Inflammatory macrophage (primary cell): ENCODE measurements around the gene SRCIN1.
"Not testable (repeated sequence)": the region's sequence is repeated elsewhere in the genome, so short reads cannot be mapped to it uniquely, and the experiment has no call there.

ENCODE experiments used
- DNase-seq, 2 donors: peaks; one replicate each; pipeline ENCODE4 v3.0.0-alpha.2; 2020 to 2022

Gene SRCIN1

GRCh38 chr17:38508954-38509771 lies 96.6 kb downstream of the SRCIN1 start:
- DNase-seq, result peak; percentile 68 to 74

DNA sequence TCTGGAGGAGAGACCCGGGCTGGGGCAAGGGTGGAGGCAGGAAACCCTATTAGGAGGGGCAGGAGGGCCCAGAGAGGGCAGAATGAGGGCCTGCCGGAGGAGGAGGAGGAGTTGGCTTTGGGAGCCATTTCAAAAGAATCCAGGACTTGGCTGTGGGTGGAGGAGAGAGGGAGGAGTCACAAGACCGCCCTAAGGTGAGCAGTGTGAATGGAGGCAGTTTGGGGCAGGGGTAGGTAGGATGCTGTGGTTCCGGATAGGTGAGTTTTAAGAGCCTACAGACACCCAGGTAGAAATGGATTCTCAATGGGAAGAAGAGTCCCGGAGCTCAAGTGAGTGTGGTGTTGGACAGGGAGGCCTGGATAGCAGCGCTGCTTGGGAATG lies 97.2 kb downstream of the SRCIN1 start:
- no peak for DNase-seq

GRCh38 chr17:38507921-38508569 lies 97.7 kb downstream of the SRCIN1 start:
- DNase-seq, result no peak

DNA sequence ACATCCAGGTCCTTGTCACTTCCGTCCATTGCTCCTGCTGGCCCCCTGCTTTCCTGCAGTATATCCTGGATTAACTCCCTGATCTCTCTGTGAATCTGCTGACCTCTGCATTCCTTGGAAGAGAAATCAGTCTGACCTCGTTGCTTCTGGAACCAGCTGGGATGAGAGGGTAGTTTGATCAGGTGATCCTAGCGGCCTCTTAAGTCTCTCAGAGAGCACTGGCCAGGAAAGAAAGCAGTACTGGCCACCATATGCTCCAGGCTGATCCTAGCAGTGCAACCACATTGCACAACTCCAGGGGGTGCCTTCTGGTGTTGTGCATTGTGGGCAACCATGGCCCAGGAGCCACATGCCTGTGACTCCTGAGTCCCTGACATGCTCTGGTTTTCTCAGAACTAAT lies 98.3 kb downstream of the SRCIN1 start:
- DNase-seq, result no peak

- DNase-seq, result no peak
Measured at GRCh38 chr17:38504216-38504615, 101.5 kb downstream of the SRCIN1 start.

DNA sequence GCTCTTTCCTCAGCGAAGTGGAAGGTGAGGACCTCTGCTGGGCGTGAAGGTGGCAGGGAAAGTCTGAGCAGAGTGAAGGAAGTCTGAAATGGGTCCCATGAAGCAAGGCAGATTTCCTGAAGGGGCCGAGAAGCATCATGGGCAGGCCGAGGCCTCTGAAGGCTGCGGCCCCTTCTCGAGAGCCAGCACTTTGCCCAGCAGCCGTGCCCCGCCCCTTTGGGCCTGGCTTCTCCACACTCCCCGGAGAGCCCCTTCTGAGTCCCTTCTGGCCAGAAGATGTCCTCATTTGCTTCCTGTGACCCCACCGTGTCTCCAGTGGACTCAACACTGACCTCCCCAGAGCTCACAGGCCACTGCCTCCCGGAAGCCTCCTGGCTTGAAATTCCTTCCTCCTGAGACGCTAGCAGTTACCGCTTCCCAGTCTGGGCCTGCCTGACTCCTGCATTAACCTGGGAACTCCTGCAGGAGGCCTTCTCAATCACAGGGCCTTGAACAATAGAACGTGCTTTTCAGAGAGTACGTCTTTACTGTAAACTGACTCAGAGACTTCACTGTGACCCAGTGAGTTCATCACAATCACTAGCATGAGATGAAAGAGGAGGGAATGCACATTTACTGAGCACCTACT lies 102.4 kb downstream of the SRCIN1 start:
- not testable (repeated sequence) for DNase-seq

- DNase-seq, result not testable (repeated sequence)
Measured at GRCh38 chr17:38501718-38502117, 104.0 kb downstream of the SRCIN1 start.

DNA sequence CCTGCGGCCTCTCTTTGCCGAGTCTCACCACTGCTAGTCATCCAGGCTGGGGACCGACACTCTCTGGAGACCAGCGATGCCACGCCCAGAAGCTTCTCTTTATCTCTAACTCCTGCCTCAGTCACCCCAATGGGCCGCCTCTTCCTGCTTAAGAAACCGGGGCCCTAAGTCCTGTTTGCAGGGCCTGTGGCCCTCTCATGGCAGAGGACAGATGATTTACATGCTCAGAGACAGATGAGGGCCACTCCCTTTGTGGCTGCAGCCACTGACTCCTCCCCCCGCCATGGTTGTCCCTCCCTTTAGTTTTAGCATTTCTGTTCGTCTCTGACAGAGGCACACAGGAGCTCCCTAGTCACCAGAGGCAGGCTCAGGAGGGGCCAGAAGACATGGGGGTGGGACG lies 106.5 kb downstream of the SRCIN1 start:
- DNase-seq, result not testable (repeated sequence)

- no peak for DNase-seq
Measured at GRCh38 chr17:38498353-38498752, 107.4 kb downstream of the SRCIN1 start.

- not testable (repeated sequence) for DNase-seq
Measured at GRCh38 chr17:38497656-38498055, 108.1 kb downstream of the SRCIN1 start.

- DNase-seq, result not testable (repeated sequence)
Measured at GRCh38 chr17:38494152-38494551, 111.6 kb downstream of the SRCIN1 start.

- DNase-seq, result peak; percentile 87 to 93
Measured at GRCh38 chr17:38492067-38493040, 113.4 kb downstream of the SRCIN1 start.

- DNase-seq, result not testable (repeated sequence)
Measured at GRCh38 chr17:38491346-38492066, 114.2 kb downstream of the SRCIN1 start.

DNA sequence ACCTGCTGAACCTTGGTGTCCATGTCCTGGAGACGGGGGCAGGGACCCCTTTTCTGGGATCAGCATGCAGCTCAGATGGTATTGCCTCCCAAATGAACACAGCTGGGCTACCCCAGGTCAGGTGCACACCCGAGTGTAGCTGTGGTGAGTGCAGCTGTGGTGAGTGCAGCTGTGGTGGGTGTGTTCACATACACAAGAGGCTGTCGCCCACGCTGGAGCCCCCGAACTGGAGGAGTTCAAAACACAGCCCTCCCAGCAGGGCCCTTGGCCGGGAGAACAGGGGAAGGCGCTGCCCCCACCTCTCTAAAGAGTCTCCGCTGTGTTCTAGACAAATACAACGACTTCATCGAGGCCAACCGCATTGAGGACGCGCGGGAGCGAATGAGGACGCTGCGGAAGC lies 116.0 kb downstream of the SRCIN1 start:
- not testable (repeated sequence) for DNase-seq

DNA sequence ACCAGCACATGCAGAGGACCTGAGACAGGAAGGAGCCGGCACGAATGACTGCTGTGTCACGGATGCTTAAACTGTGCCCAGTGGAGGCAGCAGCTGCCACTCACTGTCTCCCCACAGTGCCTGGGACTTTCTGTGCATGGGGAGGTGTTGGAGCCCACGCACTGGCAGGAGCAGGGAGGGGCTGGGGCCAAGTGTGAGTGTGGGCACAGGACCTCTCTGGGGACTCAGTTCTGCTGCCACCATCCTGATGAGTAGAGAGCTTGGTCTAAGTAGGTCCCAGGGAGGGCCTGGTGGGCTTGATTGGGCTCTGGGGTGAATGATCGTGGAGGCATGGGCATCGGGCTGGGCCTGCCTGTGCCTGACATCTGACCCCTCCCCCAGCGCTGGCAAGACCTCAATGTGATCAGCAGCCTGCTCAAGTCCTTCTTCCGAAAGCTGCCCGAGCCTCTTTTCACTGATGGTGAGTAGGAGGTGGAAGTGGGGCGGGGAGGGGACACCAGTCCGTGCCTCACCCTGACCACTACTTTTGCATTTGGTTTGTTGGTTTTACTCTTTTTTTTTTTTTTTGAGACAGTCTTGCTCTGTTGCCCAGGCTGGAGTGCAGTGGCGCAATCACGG lies 120.0 kb downstream of the SRCIN1 start:
- not testable (repeated sequence) for DNase-seq

DNA sequence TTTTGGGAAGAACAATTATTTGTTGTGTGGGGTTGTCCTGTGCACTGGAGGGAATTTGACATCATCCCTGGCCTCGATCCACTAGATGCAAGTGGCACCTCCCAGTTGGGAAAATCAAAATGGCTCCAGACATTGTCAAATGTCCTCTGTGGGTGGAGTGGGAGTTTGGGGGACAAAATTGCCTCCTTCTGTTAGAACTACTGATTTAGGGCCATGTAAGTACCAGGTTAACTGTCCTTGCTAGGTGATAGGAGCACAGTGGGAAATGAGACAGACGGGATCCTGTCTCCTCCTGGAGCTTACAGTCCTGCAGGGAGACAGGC lies 120.6 kb downstream of the SRCIN1 start:
- no peak for DNase-seq

DNA sequence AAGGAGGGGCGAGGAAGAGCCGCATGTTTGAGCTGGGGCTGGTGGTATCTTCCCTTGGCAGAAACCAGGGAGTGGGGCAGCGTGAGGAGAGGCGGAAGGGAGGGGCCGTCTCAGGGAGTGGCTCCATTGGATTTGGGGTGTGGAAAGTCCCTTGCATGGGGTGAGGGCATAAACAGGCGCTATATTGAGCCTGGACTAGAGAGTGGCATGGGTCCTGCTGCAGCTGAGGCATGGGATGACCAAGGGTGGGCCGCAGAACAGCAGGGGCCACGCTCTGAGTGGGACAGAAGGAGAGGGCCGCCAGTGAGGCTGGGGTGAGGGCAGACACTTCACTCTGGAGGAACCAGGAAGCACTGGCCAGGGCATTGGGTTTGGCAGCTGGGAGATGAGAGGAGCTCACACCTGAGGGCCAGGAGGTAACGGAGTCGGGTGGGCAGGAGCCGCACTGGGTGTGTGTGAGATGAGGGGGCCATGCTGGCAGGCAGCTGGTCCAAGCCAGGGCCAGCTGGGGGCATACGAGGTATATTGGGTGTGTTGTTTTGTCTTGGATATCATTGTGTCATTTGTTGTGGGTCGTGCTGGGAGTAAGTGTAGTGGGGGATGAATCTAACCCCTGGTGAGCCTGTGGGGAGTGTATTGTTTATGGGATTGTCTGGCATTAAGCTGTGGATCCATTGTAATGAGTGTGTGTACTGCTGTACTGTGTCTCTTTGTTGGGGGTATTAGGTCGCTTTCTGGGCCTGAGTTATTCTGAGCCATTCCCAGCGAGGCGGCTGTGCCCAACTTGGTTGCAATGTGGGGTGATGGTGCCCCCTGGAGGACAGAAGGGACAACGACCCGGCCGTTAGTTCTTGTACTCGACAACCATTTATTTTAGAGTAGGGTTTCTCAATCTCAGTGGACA lies 121.3 kb downstream of the SRCIN1 start:
- peak; percentile 77 to 78 for DNase-seq

DNA sequence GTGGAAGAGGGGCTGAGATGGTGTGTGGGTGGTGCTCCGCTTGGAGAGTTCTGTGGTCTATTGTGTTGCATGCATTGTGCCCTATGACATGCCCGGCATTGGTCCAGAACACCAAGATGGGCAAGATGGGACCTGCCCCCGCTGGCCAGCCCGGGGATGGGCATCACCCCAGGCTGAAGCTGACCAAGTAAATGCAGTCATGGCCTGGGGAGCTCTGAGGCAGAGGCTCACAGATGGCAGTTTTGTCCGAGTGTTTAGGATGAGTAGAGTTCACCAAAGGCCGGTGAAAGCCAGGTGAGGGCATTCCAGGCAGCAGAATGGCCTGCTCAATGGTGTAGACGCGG lies 123.1 kb downstream of the SRCIN1 start:
- DNase-seq, result not testable (repeated sequence)

- not testable (repeated sequence) for DNase-seq
Measured at GRCh38 chr17:38482039-38482699, 123.6 kb downstream of the SRCIN1 start.
